GM12878 (cell line): ENCODE results near the gene ZNF513. TPM values are rescaled to one million over a fixed set of nuclear protein-coding genes. Genes with fewer than 3 reads are reported as not detected.
A peak's percentile ranks its signal among the peaks of the same experiment; 100 is the strongest.

Experiments used
- ASH2L ChIP-seq: fragments of 300-600, 200-600 bp; sonication (generic); IDR thresholded peaks from 2 replicates; pipeline ENCODE4 v1.6.1; 2017; ENCODE audit warnings: low read depth, mild to moderate bottlenecking, borderline replicate concordance
- ATF7 ChIP-seq: fragments of 450-650 bp; IDR thresholded peaks from 2 replicates; pipeline ENCODE4 v1.6.1; 2016; ENCODE audit warnings: low read depth, mild to moderate bottlenecking
- CHD2 ChIP-seq: IDR thresholded peaks from 2 replicates; pipeline ENCODE4 v1.6.1; 2011; ENCODE audit warnings: low read depth, low read length, improper control_type of control experiment, borderline replicate concordance
- E4F1 ChIP-seq: fragments of 450-650 bp; IDR thresholded peaks from 2 replicates; pipeline ENCODE4 v1.6.1; 2018; ENCODE audit warnings: borderline replicate concordance, mild to moderate bottlenecking; ENCODE audit not compliant: partially characterized antibody
- EP300 ChIP-seq, 2 experiments: fragments of 150-350 bp in 1 of 2; IDR thresholded peaks; 2 replicates each; pipeline ENCODE4 v1.6.1; 2011 to 2012; ENCODE audit warnings: low read depth in 2 of 2, low read length in 2 of 2, borderline replicate concordance in 1 of 2, improper control_type of control experiment in 1 of 2, inconsistent platforms in 1 of 2; ENCODE audit not compliant: control insufficient read depth in 1 of 2
- FOS ChIP-seq: IDR thresholded peaks from 3 replicates; pipeline ENCODE4 v1.6.1; 2011; ENCODE audit warnings: borderline replicate concordance; ENCODE audit not compliant: insufficient read length; ENCODE audit errors: extremely low read depth
- GABPA ChIP-seq: IDR thresholded peaks from 2 replicates; pipeline ENCODE4 v1.6.1; 2014; ENCODE audit warnings: antibody characterized with exemption, low read depth, mild to moderate bottlenecking, inconsistent platforms
- HDGF ChIP-seq: fragments of 450-650 bp; IDR thresholded peaks from 2 replicates; pipeline ENCODE4 v1.6.1; 2016; ENCODE audit warnings: antibody characterized with exemption
- NRF1 ChIP-seq: conservative IDR thresholded peaks from 2 replicates; pipeline ENCODE4 v1.6.1; 2011; ENCODE audit warnings: mild to moderate bottlenecking, low read depth, low read length, improper control_type of control experiment
- PKNOX1 ChIP-seq: fragments of 450-650 bp; IDR thresholded peaks from 2 replicates; pipeline ENCODE4 v1.6.1; 2016; ENCODE audit warnings: mild to moderate bottlenecking
- POLR2A ChIP-seq: IDR thresholded peaks from 2 replicates; pipeline ENCODE4 v1.6.1; 2011; ENCODE audit warnings: low read depth, mild to moderate bottlenecking, low read length
- RB1 ChIP-seq: fragments of 450-650 bp; formaldehyde crosslinking; IDR thresholded peaks from 2 replicates; pipeline ENCODE4 v1.6.1; 2017; ENCODE audit warnings: mild to moderate bottlenecking, borderline replicate concordance
- RCOR1 ChIP-seq: conservative IDR thresholded peaks from 2 replicates; pipeline ENCODE4 v1.6.1; 2012; ENCODE audit warnings: low read depth, low read length, improper control_type of control experiment
- RUNX3 ChIP-seq: IDR thresholded peaks from 2 replicates; pipeline ENCODE4 v1.6.1; 2012; ENCODE audit warnings: low read length, inconsistent platforms
- SIX5 ChIP-seq: IDR thresholded peaks from 2 replicates; pipeline ENCODE4 v1.6.1; 2011; ENCODE audit warnings: mild to moderate bottlenecking, low read depth, low read length, moderate library complexity; ENCODE audit not compliant: severe bottlenecking
- TARDBP ChIP-seq: IDR thresholded peaks from 2 replicates; pipeline ENCODE4 v1.6.1; 2016; ENCODE audit warnings: borderline replicate concordance
- ZBTB4 ChIP-seq: fragments of 450-650 bp; formaldehyde crosslinking; IDR thresholded peaks from 2 replicates; pipeline ENCODE4 v1.4.0; 2022; ENCODE audit warnings: mild to moderate bottlenecking, moderate library complexity
- ZNF622 ChIP-seq: fragments of 450-650 bp; IDR thresholded peaks from 2 replicates; pipeline ENCODE4 v1.6.1; 2017; ENCODE audit warnings: mild to moderate bottlenecking, inconsistent platforms
- polyA plus RNA-seq, 11 experiments: library from polyadenylated mRNA; depleted of rRNA in 4 of 11; unstranded in 6 of 11; stranded (reverse) in 5 of 11; fragments of >200 nt; fragmentation: Nextera tagmentation in 4 of 11; fragmentation: Illumina TruSeq in 1 of 11; extraction: Ambion mirVana in 4 of 11; extraction: Trizol in 1 of 11; gene quantifications; 1 replicate in 1 of 11; 2 replicates in 10 of 11; pipeline versions ENCODE4 v1.2.1 to v1.2.3, GENCODE V29; 2011 to 2016; ENCODE audit warnings: inconsistent platforms in 2 of 11, missing spikeins in 2 of 11, low read depth in 1 of 11
- total RNA-seq, 4 experiments: library from RNA; depleted of rRNA in 3 of 4; stranded (reverse); fragments of >200 nt in 3 of 4; fragmentation: Illumina TruSeq in 1 of 4; extraction: Trizol in 1 of 4; gene quantifications; 2 replicates each; pipeline versions ENCODE4 v1.2.1 to v1.2.3, GENCODE V29; 2013 to 2021
- TF ChIP-seq, protein P1 (sequence below): fragments of 150-350 bp; IDR thresholded peaks from 2 replicates; pipeline ENCODE4 v1.6.1; 2016; ENCODE audit warnings: low read depth, low read length

ZNF513 gene
- total and polyA plus RNA-seq, 10 of the 15 experiments (the other 5 are each of a cell fraction or from before 2014, with no cell fraction given): 0.06 to 16.4 (median 5.6) TPM

DNA sequence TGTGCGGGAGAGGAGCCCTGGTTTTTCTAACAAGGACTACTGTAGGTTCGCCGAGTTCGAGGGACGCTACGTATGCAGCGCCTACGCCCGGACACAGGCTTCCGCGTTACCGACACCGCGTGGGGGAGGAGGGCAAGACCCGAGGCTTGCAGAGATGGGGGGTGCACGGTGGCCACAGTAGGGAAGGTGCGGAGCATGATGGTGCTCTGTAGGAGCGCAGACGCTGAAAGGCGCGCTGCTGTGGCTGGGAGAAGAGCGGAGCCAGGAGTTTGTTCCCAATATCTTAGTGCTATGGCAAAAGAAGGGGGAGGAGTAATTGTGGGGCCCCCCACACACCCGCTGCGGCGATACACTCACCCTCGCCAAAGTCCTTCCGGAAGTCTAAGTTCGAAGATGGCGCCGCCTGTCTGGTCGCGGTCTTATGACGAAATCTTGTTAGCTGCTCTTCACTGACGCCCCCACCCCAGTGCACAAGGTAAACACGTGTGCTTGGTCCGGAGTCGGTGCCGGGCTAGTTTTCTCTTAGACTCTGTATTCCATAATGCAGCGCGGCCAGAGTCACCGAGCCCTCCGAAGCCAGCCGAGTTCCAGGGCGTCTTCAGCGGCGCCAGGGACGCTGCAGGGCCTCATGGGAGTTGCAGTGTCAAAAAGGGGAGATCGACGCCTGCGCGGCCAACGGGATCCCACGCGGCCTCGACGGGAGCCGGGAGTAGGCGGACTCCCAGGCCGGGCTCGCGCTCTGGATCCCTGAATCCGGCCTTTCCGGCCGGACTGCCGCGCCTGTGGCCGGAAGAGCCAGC lies 24.0 kb downstream of the ZNF513 start, which contains the start of gene GTF3C2 (continued):
- TF ChIP-seq RCOR1 (no peak), FOS (no peak), GABPA (peak; percentile 77), EP300 (IDR thresholded peaks at IDR 0.05; ENCODE audit: borderline replicate concordance in 1 of 2, control insufficient read depth in 1 of 2, low read depth in 2 of 2, low read length in 2 of 2) (no peak), NRF1 (peak; percentile 51), SIX5 (peak; percentile 72), CHD2 (peak; percentile 80), E4F1 (peak; percentile 78), ZNF622 (no peak), ASH2L (0 out of 2 replicates have a peak, but pooled peaks have one; percentile 30), TARDBP (peak; percentile 54; the same call in 1 of the 2 replicates), ATF7 (peak; percentile 97), PKNOX1 (peak; percentile 62), ZBTB4 (CRISPR knock-in tag) (no peak), RUNX3 (no peak; the same call in 1 of the 2 replicates), RB1 (no peak; the same call in 1 of the 2 replicates), POLR2A (peak; percentile 81), HDGF (no peak)
- TF ChIP-seq, protein P1, sequence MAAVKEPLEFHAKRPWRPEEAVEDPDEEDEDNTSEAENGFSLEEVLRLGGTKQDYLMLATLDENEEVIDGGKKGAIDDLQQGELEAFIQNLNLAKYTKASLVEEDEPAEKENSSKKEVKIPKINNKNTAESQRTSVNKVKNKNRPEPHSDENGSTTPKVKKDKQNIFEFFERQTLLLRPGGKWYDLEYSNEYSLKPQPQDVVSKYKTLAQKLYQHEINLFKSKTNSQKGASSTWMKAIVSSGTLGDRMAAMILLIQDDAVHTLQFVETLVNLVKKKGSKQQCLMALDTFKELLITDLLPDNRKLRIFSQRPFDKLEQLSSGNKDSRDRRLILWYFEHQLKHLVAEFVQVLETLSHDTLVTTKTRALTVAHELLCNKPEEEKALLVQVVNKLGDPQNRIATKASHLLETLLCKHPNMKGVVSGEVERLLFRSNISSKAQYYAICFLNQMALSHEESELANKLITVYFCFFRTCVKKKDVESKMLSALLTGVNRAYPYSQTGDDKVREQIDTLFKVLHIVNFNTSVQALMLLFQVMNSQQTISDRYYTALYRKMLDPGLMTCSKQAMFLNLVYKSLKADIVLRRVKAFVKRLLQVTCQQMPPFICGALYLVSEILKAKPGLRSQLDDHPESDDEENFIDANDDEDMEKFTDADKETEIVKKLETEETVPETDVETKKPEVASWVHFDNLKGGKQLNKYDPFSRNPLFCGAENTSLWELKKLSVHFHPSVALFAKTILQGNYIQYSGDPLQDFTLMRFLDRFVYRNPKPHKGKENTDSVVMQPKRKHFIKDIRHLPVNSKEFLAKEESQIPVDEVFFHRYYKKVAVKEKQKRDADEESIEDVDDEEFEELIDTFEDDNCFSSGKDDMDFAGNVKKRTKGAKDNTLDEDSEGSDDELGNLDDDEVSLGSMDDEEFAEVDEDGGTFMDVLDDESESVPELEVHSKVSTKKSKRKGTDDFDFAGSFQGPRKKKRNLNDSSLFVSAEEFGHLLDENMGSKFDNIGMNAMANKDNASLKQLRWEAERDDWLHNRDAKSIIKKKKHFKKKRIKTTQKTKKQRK: no peak
